ENCODE data around the gene AUTS2. TPM values are rescaled to one million over a fixed set of nuclear protein-coding genes. Genes with fewer than 3 reads are reported as not detected.

Gene AUTS2
- total RNA-seq, 2 experiments from 2014 or later, result 15.2 to 16.3 TPM

GRCh38 chr7:69633122-69633831, 35.0 kb downstream of the AUTS2 start:
- H3K4me3 Mint-ChIP-seq, result no peak overlapping the region
- peaks cover 2% of the 10 kb centered on the region for H3K27me3 Mint-ChIP-seq (ENCODE audit: low read depth)
- no peaks in the 10 kb centered on the region for H3K9me3 Mint-ChIP-seq (ENCODE audit: insufficient read depth)
- no peak overlapping the region for H3K27ac Mint-ChIP-seq
- ATAC-seq (no peak), DNase-seq (no peak)
- no peaks in the 10 kb centered on the region for H3K36me3 Mint-ChIP-seq (ENCODE audit: low read depth)
- POLR2A ChIA-PET, result no interaction called here
- no peaks in the 10 kb centered on the region for H3K4me1 Mint-ChIP-seq (ENCODE audit: low read depth)
- CTCF ChIA-PET, result no interaction called here

- ATAC-seq (no peak), DNase-seq (no peak)
- Mint-ChIP-seq H3K4me3 (no peak overlapping the region), H3K4me1 (ENCODE audit: low read depth) (no peaks in the 10 kb centered on the region), H3K27me3 (ENCODE audit: low read depth) (peaks cover 2% of the 10 kb centered on the region), H3K36me3 (ENCODE audit: low read depth) (no peaks in the 10 kb centered on the region), H3K27ac (no peak overlapping the region), H3K9me3 (ENCODE audit: insufficient read depth) (no peaks in the 10 kb centered on the region)
- POLR2A ChIA-PET, result no interaction called here
- CTCF ChIA-PET, result no interaction called here
Observed at GRCh38 chr7:69635555-69636185, 37.4 kb downstream of the AUTS2 start.

GRCh38 chr7:69638674-69639073, 40.4 kb downstream of the AUTS2 start:
- Mint-ChIP-seq H3K36me3 (ENCODE audit: low read depth) (no peaks in the 10 kb centered on the region), H3K4me3 (no peak overlapping the region), H3K4me1 (ENCODE audit: low read depth) (no peaks in the 10 kb centered on the region), H3K27me3 (ENCODE audit: low read depth) (no peaks in the 10 kb centered on the region), H3K27ac (no peak overlapping the region), H3K9me3 (ENCODE audit: insufficient read depth) (no peaks in the 10 kb centered on the region)
- ATAC-seq (no peak), DNase-seq (no peak)
- ChIA-PET CTCF (no interaction called here), POLR2A (no interaction called here)

- ChIA-PET CTCF (no interaction called here), POLR2A (interaction anchor here (0.5 kb wide), 1 partner anchor 1369 kb away, joined by 3 read pairs; no protein-coding TSS in a partner anchor)
- Mint-ChIP-seq H3K36me3 (ENCODE audit: low read depth) (no peaks in the 10 kb centered on the region), H3K27ac (no peak overlapping the region), H3K4me1 (ENCODE audit: low read depth) (no peaks in the 10 kb centered on the region), H3K27me3 (ENCODE audit: low read depth) (no peaks in the 10 kb centered on the region), H3K4me3 (no peak overlapping the region), H3K9me3 (ENCODE audit: insufficient read depth) (no peaks in the 10 kb centered on the region)
- DNase-seq (no peak), ATAC-seq (no peak)
Observed at GRCh38 chr7:69640216-69640615, 41.9 kb downstream of the AUTS2 start.

- no peaks in the 10 kb centered on the region for H3K27me3 Mint-ChIP-seq (ENCODE audit: low read depth)
- no peak overlapping the region for H3K4me3 Mint-ChIP-seq
- H3K36me3 Mint-ChIP-seq (ENCODE audit: low read depth), result no peaks in the 10 kb centered on the region
- H3K9me3 Mint-ChIP-seq (ENCODE audit: insufficient read depth), result no peaks in the 10 kb centered on the region
- no peak overlapping the region for H3K27ac Mint-ChIP-seq
- ChIA-PET POLR2A (no interaction called here), CTCF (no interaction called here)
- DNase-seq (no peak), ATAC-seq (no peak)
- H3K4me1 Mint-ChIP-seq (ENCODE audit: low read depth), result no peaks in the 10 kb centered on the region
Observed at GRCh38 chr7:69640925-69641594, 42.8 kb downstream of the AUTS2 start.

- DNase-seq (no peak), ATAC-seq (no peak)
- Mint-ChIP-seq H3K27me3 (ENCODE audit: low read depth) (peaks cover 2% of the 10 kb centered on the region), H3K4me3 (no peak overlapping the region), H3K9me3 (ENCODE audit: insufficient read depth) (no peaks in the 10 kb centered on the region), H3K4me1 (ENCODE audit: low read depth) (no peaks in the 10 kb centered on the region), H3K36me3 (ENCODE audit: low read depth) (no peaks in the 10 kb centered on the region), H3K27ac (no peak overlapping the region)
- ChIA-PET POLR2A (no interaction called here), CTCF (no interaction called here)
Observed at GRCh38 chr7:69643265-69643664, 45.0 kb downstream of the AUTS2 start.

GRCh38 chr7:69643708-69644445, 45.6 kb downstream of the AUTS2 start:
- Mint-ChIP-seq H3K4me3 (no peak overlapping the region), H3K9me3 (ENCODE audit: insufficient read depth) (no peaks in the 10 kb centered on the region), H3K27ac (no peak overlapping the region), H3K36me3 (ENCODE audit: low read depth) (no peaks in the 10 kb centered on the region), H3K27me3 (ENCODE audit: low read depth) (peaks cover 5% of the 10 kb centered on the region), H3K4me1 (ENCODE audit: low read depth) (no peaks in the 10 kb centered on the region)
- ChIA-PET POLR2A (no interaction called here), CTCF (no interaction called here)
- DNase-seq, result no peak
- ATAC-seq, result no peak

- DNase-seq, result no peak
- Mint-ChIP-seq H3K27me3 (ENCODE audit: low read depth) (peaks cover 9% of the 10 kb centered on the region), H3K4me3 (no peak overlapping the region), H3K9me3 (ENCODE audit: insufficient read depth) (no peaks in the 10 kb centered on the region), H3K4me1 (ENCODE audit: low read depth) (no peaks in the 10 kb centered on the region), H3K36me3 (ENCODE audit: low read depth) (no peaks in the 10 kb centered on the region), H3K27ac (no peak overlapping the region)
- POLR2A ChIA-PET, result no interaction called here
- CTCF ChIA-PET, result no interaction called here
- ATAC-seq, result no peak
Observed at GRCh38 chr7:69645683-69646082, 47.4 kb downstream of the AUTS2 start.

GRCh38 chr7:69651101-69651590, 52.9 kb downstream of the AUTS2 start:
- no peak overlapping the region for H3K27ac Mint-ChIP-seq

GRCh38 chr7:69652947-69653701, 54.8 kb downstream of the AUTS2 start:
- Mint-ChIP-seq H3K4me1 (ENCODE audit: low read depth) (no peaks in the 10 kb centered on the region), H3K36me3 (ENCODE audit: low read depth) (no peaks in the 10 kb centered on the region), H3K4me3 (no peak overlapping the region), H3K27me3 (ENCODE audit: low read depth) (peaks cover 7% of the 10 kb centered on the region), H3K27ac (no peak overlapping the region), H3K9me3 (ENCODE audit: insufficient read depth) (no peaks in the 10 kb centered on the region)
- ATAC-seq, result no peak
- CTCF ChIA-PET, result no interaction called here
- DNase-seq, result no peak
- POLR2A ChIA-PET, result no interaction called here

More at GRCh38 chr7:69651101-69651590, 52.9 kb downstream of the AUTS2 start:
- no peak for DNase-seq
- ChIA-PET CTCF (no interaction called here), POLR2A (no interaction called here)
- ATAC-seq, result no peak
- Mint-ChIP-seq H3K36me3 (ENCODE audit: low read depth) (no peaks in the 10 kb centered on the region), H3K4me1 (ENCODE audit: low read depth) (no peaks in the 10 kb centered on the region), H3K27me3 (ENCODE audit: low read depth) (peaks cover 9% of the 10 kb centered on the region), H3K4me3 (no peak overlapping the region), H3K9me3 (ENCODE audit: insufficient read depth) (no peaks in the 10 kb centered on the region)

GRCh38 chr7:69653806-69654205, 55.5 kb downstream of the AUTS2 start:
- Mint-ChIP-seq H3K9me3 (ENCODE audit: insufficient read depth) (no peaks in the 10 kb centered on the region), H3K27me3 (ENCODE audit: low read depth) (peaks cover 4% of the 10 kb centered on the region), H3K4me1 (ENCODE audit: low read depth) (no peaks in the 10 kb centered on the region), H3K27ac (no peak overlapping the region), H3K36me3 (ENCODE audit: low read depth) (no peaks in the 10 kb centered on the region), H3K4me3 (no peak overlapping the region)
- no peak for ATAC-seq
- ChIA-PET POLR2A (no interaction called here), CTCF (no interaction called here)
- DNase-seq, result no peak

Measured in activated CD8-positive, alpha-beta T cell treated with anti-CD3 and anti-CD28 coated beads, Interleukin-2, amount 10 ng/mL, durations not matched to agents 7 days and 5 days (primary cell).